Measurements from ENCODE around the gene SERPINA1.
"Not testable (repeated sequence)": the region's sequence is repeated elsewhere in the genome, so short reads cannot be mapped to it uniquely, and the experiment has no call there.

The SERPINA1 gene

DNA sequence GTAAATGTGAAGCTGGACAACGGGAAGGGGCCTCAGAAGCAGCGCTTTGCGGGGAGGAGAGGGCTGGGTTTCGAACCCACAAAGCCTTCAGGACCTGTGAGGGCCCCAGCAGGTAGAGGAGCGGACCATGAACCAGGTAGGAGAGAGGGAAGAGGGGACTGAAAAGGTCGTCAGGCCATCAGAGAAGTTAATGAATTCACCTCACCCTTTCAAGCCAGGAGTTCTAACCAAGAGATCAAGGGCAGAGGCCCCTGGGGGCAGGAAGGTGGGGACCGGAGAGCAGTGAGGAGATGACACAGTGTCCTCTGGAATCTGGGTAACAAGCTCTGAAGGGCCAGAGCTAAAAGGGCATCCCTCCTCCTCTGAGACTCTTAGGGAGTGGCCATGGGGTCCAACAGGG is 19.4 kb downstream of the SERPINA1 start:
- no peak for DNase-seq

DNA sequence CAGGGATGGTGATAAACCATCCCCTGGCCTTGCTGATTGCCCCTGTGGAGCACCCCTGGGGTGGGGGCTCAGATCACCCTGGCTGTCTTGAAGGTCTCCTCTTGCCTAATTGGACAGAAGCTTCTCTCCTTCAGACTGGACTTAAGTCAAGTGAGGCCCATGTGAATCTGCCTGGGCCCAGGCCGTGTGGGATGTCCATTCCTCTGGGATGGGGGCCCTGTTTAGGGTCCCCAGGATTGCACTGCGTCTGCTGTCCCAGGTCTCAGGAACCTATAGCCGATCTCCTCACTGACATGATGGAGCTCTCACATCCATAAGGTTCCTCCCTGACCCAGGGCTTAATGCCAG is 20.2 kb downstream of the SERPINA1 start:
- no peak for DNase-seq

DNA sequence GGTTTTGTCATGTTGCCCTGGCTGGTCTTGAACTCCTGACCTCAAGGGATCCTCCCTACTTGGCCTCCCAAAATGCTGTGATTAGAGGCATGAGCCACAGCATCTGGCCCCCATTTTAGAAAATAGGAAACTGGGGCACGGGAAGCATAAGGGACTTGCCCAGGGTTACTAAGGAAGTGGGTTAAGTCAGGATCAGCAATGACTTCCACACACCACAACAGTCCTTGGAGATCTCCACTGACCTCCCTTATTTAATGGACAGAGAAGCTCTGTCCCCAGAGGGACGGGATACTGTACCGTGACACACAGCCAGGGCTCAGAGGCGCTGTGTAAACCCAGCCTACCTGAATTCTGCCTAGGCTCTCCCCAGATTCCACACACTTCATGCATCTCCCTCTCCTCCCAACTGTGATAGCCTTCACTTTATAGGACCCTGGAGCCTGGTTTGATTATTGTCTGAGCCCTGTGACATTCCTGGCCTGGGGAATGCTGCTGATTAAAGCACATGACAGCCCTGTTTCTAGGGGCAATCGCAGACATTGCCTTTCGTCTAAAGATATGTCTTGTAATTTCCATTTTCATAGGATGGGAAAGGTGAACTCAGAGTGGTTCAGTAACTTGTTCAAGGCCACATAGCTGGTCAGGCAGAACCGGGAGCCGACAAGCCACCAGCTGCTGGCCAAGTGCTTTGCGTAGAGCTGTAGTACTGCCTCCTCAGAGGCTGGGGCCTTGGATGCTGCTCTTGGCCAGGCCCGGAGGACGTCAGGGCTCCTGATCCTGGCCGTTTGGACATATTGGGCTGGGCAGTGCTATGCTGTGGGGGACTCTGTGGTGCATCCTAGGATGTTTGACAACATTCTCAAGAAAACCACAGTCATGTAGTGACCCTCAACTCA is 20.8 kb downstream of the SERPINA1 start:
- DNase-seq: no peak

DNA sequence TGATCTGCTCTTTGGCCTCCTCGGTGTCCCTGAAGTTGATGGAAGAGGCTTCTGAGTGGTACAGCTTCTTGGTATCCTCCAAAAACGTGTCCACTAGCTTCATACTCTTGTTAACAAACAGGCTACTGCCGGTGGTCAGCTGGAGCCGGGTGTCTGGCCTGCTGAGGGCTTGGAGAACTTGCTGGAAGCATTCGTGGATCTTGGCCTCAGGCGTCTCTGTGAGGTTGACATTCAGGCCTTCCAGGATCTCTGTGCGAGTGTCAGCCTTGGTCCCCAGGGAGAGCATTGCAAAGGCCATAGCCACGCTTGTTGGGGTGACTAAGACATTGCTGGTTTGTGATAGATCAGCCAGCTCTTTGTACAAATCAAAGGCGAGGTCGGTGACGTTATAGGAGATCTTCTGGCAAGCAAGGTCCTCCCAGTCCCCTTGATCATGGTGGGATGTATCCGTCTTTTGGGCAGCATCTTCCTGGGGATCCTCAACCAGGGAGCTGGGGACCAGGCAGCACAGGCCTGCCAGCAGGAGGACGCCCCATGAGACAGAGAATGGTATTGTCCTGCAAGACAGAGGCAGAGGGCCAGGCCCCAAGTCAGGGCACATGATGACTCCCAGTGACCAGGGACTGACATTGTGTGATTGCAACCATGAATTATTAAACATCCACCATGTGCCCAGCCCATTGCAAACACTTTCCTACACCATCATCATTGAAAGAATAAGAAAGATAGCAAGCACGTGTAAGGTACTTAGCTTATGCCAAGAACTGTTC is 22.1 kb downstream of the SERPINA1 start, which contains the start of gene SERPINA2:
TSS of gene SERPINA2 (minus strand) at position 553 of the 770 bp plus-strand sequence.
- no peak for DNase-seq

DNA sequence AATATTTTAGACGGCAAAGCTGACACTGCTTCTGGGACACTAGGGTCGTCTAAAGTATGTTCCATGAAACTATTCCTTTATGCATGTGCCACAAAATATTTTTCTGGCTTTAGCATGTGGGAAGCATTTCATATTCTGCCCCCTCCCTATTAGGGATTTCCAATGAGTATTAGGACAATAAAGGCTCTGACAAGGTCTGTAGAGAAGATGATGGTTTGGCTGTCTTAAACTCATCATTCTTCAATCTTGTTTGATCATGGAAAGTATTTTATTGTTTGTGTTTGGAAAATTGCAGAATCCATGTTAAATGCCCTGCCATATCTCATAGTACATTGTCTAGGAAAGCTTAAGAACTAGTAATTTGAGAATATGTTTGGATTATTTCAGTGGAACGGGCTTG is 22.8 kb downstream of the SERPINA1 start:
- no peak for DNase-seq

DNA sequence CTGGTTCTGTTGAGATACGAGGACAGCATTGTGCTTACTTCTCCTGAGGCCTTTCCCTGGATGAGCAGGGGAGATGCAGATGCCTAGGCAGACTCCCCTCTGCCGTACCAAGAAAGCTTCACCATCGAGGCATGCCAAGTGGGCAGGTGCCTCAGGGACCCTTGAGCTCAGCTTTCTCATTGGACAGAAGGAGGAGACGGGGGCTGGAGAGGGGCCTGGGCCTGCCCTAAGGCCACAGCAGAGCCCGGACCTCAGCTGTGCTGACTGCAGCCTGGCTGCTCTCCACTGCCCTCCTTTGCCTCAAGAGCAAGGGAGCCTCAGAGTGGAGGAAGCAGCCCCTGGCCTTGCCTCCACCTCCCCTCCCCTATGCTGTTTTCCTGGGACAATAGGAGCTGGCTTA is 23.4 kb downstream of the SERPINA1 start:
- no peak for DNase-seq

DNA sequence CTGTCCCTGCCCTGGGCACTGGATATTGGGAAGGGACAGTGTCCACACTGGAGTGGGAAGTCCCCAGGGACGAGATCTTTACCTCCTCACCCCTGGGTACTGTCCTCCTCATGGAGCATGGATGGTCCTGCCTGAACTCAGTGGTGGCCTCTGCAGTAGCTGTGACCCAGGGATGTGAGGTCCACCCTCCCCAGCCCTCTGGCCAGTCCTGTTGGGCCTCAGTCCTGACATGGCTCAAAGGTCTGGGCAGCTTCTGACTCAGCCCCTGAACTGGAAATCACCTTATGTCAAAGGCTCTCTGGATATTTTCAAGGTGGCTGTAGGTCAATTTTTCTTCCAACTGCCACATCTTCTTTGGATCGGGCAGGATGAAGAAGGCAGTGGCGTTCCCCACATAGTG is 24.4 kb downstream of the SERPINA1 start:
- DNase-seq: no peak

DNA sequence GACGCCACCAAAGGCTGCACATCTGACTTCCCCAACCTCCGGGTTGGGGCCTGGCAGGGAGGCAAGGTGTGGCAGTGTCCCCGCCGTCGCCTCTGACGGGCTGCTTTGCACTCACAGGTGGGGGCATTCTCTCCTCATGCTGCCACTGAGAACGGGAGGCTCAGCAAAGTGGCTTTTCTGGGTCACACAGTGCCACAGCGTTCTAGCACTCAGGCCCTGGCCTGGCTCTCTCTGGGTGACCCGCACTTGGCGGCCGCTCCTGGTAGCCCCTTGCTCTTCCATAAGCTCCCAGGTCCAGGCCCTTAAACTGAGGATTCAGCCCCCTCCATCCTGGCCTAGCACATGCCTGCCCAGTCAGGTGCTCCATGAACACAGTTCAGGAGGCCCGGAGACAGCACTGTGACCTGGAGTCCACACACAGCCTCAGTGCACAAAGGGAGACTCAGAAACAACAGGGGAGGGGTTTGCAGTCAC is 25.2 kb downstream of the SERPINA1 start:
- DNase-seq: no peak

DNA sequence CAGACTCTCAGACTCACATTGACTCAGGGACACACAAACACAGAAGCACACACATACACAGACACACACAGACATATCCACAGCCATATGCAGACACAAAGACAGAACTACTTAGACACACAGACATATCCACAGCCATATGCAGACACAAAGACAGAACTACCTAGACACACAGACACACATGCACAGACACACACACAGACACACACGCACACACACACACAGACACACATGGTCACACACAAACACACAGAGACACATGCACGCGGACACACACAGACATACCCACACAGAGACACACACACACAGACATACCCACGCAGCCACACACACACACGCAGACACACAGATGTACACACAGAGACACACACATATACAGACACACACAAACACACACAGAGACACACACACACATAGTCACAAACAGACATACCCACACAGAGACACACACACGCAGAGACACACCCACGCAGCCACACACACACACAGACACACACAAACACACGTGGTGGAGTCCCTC is 25.7 kb downstream of the SERPINA1 start:
- no peak for DNase-seq

DNA sequence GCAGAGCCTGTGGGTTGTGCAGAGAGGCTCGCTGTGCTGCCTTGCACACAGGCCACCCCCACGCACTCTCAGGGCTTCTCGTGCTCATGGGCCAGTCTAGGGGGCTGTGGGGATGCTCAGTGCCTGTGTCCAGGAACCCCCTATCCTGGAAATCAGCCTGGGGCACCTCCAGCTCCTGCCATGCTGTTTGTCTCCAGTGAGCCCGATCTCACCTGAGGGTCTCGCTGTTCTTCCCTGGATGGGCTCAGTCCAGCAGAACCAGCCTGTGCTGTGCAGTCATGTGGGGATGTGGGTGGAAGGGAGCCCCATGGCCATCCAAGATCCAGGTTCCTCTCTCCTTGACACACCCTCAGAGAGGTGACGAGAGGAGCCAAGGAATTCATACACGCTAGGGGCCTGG is 26.7 kb downstream of the SERPINA1 start:
- no peak for DNase-seq

DNA sequence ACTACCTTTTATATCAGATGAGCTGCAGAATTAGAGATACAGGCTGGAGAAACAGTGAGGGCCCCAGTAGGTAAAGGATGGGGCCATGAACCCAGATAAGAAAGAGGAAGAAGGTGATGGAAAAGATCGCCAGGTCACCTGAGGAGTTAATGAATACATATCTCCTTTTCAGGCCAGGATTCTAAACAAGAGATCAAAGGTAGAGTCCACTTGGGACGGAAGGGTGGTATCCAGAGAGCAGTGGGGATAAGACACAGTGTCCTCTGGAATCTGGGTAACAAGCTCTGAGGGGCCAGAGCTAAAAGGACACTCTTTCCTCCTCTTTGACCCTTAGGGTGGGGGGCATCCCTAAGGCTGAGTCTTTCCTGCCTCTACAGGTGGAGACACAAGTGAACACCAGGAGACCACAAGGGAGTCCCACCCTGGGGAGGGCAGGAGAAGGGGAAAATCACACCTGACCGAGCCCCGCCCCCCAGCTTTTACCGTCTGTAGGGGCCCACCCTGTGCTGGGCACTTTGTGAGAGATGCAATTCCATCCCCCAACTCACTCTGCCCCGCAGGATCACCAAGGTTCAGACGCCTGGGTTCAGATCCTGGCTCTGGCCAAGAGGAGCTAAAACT is 27.3 kb downstream of the SERPINA1 start:
- DNase-seq: no peak

DNA sequence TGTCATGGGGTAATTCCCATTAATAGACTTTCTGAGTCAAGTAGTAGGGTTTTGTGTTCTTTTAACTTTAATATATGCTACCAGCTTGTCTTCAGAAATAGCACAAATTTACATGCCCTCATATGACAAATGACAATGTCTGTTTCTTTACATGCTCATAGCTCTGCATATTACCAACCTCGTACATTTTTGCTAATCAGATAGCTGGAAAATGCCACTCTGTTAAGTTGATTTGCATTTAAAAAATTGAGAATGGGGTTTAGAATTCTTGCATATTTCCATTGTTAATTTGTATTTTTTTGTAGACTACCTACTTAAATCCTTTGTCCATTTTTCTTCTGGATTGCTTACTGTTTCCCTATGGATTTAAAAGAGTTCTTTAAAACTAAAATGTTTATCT is 31.2 kb downstream of the SERPINA1 start:
- no peak for DNase-seq

DNA sequence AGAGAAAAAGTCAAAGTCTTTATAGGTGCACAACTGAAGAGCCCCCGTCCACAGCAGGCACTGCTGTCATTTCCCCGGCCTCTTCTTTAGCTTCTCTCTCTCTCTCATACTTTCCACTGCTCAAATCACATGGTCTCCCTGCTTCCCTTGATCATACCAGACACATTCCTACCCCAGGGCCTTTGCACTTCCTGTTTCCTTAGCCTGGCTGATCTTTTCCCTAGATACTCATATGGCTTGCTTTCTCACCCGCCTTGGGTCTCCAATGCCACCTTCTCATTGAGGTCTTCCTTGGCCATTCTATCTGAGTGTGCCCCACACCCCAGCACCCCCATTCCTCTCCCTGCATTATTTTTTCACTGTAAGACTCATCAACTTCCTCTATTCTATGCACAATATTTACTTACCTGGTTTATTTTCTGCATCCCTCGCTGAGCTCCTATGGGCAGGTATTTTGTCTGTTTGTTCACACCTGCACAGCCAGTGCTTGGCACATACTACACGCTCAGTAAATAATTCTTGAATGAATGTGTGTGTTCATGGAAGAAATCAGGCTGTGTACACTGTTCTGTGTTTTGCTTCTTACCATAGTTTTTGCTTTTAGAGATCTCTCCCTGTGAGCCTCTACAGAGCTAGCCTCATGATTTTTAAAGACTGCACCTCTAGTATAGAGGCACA is 31.9 kb downstream of the SERPINA1 start:
- DNase-seq: no peak

DNA sequence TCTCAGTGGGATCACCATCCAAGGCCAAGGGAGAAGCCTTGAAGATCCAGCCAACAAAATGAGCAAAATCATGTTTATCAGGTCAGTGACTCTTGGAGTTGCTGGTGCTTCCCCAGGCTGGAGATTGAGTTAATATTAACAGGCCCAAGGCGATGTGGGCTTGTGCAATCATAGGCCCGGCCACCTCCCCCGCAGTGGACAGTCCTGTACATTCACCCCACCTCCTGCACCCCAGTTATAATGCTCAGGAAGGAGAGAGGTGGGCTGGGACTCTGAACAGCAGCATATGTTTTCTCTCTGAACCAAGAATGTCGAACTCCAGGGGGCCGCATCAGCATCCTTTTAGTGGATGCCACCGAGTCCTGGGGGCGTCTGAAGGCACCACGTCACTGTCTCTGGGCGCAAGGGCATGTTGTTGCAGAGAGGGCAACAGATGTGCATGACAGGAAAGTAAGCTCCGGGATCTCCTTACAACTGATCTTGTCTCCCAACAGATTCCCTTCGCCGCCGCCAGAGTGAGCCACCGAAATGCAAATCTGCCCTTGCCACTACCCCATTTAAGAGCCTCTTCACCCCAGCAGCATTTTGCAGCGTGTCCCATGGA is 33.1 kb downstream of the SERPINA1 start:
- DNase-seq: peak in 1 of 2 experiments; percentile 22

DNA sequence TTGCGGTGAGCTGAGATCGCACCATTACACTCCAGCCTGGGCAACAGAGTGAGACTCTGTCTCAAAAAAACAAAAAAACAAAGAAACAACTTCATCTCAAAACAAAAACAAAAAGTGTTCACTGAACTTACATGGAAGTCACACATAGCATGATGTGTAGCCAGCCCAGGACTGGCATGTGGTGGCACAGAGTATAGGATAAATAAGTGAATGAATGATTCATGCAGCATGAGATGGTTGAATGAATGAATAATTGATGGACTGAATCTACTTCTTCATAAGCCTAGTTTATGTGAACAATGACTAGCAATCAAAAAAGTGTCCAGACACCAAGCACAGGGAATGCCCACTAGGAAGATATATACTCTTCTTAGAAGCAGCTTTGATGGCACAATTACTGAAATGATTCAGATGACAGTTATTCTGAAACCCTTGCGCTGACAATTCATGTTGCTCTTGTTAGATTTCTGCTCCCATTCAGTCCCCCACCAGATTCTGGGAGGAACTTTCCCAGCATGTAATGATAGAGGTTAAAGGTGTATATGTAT is 33.7 kb downstream of the SERPINA1 start:
- no peak for DNase-seq

DNA sequence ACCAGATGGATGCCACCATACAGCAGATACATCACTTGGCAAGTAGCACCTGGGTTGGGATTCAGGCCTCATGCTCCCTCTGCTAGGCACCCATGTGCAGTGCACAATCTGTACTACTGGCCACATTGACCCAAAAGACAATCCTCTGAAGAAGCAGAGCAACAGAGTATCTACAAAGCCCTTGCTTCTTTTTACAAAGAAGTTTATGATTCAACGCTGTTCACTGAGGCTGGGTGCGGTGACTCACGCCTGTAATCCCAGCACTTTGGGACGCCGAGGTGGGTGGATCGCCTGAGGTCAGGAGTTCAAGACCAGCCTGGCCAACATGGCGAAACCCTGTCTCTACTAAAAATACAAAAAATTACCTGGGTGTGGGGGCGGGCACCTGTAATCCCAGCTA is 34.2 kb downstream of the SERPINA1 start:
- DNase-seq: not testable (repeated sequence)

DNA sequence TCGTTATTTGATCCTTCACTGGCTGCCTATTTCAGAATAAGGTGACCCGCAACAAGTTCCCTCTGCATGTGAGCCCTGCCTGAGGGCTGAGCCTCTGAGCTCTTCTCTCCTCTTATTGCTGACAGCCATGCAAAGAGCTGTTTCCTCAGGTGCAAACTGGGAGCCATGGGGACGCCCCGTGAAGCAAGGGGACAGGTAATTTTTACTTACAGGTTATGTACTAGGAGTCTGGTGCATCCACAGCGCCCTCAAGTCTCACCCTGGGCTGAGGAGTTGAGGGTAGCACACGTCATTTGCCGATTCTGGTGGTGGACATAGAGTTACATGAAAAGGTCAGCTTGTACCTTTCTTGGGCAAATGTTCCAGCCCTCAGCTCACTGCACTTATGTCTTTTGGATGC is 39.1 kb downstream of the SERPINA1 start:
- no peak for DNase-seq

DNA sequence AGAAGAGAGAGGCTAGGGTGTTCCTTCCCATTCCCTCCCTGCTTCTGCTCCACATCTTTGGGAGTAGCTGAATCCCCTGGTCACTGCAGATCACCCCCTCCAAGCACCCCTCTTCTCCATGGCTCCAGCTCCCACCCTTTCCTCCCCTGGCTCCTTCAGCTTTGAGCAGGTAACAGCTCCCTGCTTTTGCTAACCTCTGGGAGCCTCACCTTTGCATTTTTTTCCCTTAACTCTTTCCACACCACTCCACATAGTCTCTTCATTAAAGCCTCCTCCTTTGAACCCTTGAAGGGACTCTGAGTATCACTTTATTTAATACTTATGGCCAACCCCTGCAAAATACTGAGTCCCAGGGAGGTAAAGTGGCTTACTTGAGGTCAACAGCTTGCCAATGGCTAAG is 39.6 kb downstream of the SERPINA1 start:
- no peak for DNase-seq

DNA sequence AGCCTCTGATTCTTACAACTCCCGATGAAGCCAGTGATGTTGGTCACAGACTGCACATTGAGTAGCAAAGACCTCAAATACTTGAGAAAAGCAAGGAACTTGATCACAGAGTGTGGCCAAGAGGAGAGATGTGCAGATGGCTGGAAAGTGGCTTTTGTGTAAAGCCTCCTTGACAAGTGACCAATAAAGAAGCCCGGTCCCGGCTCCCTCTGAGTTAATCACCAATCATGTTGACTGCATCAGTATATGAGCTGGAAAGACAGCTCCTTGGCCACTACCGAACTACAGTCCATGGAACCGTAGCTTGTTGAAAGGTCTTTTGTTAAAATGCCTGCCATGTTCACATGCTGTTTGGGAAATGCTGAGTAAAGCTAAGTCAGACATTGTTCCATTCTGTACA is 41.6 kb downstream of the SERPINA1 start:
- no peak for DNase-seq

DNA sequence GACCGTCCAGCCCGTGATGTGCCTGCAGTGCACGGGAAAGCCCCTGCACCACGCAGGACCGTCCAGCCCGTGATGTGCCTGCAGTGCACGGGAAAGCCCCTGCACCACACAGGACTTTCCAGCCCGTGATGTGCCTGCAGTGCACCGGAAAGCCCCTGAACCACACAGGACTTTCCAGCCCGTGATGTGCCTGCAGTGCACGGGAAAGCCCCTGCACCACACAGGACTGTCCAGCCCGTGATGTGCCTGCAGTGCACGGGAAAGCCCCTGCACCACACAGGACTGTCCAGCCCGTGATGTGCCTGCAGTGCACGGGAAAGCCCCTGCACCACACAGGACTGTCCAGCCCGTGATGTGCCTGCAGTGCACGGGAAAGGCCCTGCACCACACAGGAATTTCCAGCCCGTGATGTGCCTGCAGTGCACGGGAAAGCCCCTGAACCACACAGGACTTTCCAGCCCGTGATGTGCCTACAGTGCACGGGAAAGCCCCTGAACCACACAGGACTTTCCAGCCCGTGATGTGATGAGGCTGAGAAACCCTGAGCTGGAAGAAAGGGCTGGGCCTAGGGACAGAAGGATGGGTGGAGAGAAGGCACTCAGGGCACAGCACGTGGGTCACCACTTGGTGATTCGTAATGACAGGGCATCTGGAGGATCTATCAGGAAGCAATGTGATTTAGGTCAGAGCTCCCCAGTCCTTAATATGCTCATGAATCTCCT is 42.2 kb downstream of the SERPINA1 start:
- DNase-seq: not testable (repeated sequence)

DNA sequence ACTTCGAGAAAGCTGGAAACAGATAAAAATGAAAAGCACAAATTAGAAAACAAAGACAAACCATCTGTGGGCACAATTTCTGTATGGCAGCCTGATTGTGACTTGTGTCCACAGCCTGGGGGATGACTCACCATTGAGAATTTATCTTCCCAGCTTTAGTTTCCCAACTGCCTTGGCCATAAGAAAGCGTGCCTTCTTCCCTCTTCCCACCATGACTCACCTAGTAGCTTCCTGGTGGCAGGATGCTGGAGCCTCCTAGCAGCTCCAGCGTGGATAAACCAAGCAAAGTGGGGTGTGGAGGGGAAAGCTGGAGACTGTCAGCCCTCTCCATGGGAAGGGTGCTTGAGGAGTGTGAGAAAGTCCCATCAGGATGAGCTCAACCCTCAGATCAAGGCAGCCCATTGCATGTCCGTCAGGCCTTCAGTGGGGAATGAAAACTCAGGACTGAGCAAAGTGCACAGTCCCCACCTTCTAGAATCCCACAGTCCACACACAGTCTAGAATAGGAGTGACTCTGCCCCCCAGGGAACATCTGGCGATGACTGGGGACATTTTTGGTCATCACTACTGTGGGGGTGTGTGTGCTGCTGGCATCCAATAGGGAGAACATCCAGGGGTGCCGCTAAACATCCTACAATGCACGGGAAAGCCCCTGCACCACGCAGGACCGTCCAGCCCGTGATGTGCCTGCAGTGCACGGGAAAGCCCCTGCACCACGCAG is 42.9 kb downstream of the SERPINA1 start:
- no peak for DNase-seq
